Pericardium fibroblast (primary cell): Measurements from ENCODE around the gene SRGAP1. TPM values are rescaled to one million over a fixed set of nuclear protein-coding genes. Genes with fewer than 3 reads are reported as not detected.

Source experiments
- total RNA-seq: library from RNA; depleted of rRNA; stranded (reverse); fragments of >200 nt; gene quantifications from 2 replicates; pipeline ENCODE4 v1.2.3, GENCODE V29; 2015

SRGAP1 gene
- 6.4 and 15.9 TPM in 2 replicates for total RNA-seq

GRCh38 chr12:63844391-63845341 is at the start of gene SRGAP1:
Gene SRGAP1, plus strand, starts transcription at chr12:63844700. Its CDS starts 117 bp downstream, at chr12:63844817.

Other genes with a start within 250 kb of the SRGAP1 start
- gene DPY19L2, start 176.2 kb upstream of the SRGAP1 start, total RNA-seq: 1.1 TPM in 1 of 2 replicates, not detected in the other
- gene RXYLT1, start 64.8 kb upstream of the SRGAP1 start, total RNA-seq: 11.0 and 16.9 TPM in 2 replicates